Stimulated activated CD4-positive, alpha-beta T cell treated with anti-CD3 and anti-CD28 coated beads, Interleukin-2, amount 100 ng/mL, for 4 hours (primary cell): ENCODE results near the gene CASD1.

Experiments
- DNase-seq: peaks from one replicate; pipeline ENCODE4 v3.0.0-alpha.2; 2020; ENCODE audit warnings: low read depth

CASD1 gene

GRCh38 chr7:94512735-94513564, 3.3 kb downstream of the CASD1 start:
- DNase-seq, result no peak

GRCh38 chr7:94513565-94513860, 3.9 kb downstream of the CASD1 start:
- DNase-seq, result no peak

- DNase-seq, result no peak
Measured at GRCh38 chr7:94514140-94514889, 4.7 kb downstream of the CASD1 start.

DNA sequence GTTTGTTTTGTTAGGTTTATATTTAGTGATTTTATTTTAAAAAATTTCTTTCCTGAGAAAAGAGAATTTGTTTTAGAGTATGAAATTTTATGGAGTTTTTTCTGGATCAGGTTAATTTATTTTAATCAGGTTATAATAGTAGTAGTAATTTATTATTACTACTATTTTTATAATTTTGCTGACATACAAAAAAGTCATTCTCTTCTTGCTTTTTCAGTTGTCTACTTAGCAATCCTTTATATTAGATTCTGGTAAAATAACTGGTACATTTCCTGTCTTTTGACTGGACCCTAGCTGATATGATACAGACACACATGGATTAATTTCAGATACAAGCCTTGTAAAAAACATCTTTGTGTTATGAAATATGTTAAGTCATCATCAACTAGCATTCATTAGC, 5.3 kb downstream of the CASD1 start:
- no peak for DNase-seq

DNA sequence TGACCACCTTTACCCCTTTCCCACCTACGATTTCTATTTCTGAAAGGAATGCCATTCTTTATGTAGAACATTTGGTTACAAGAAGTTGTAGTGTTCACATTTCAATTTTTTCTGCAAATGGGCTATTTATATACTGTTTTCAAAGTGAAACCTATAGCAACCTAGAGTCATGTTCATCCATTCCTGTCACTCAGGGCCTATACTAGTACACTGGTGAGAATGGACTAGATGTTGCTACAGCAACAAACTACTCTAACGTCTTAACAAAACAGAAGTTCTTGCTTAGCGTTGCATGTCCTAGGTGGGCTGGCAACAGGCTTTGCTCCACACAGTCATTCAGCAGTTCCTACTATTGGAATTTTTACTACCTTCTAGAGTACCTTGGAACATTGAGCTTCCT, 16.3 kb downstream of the CASD1 start:
- DNase-seq, result no peak

GRCh38 chr7:94529516-94529915, 19.9 kb downstream of the CASD1 start:
- DNase-seq, result no peak

DNA sequence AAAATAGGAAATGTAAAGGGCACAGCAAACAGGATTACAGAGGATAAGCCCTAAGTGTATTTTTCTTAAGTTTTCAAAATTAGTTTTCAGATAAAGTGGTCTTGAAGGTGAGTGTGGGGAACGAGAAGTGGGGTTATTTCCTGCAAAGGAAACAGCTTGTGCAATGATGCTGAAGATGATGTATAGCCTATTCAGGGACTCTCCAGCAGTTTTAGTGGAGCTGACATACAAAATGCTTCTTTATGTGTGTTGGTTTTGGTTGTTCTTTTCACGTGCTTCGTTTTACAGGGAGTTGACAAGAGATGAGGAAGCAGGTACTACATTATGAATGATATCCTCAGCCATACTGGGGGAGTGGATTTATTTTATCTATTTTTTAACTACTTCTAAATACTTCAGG, 20.5 kb downstream of the CASD1 start:
- no peak for DNase-seq

DNA sequence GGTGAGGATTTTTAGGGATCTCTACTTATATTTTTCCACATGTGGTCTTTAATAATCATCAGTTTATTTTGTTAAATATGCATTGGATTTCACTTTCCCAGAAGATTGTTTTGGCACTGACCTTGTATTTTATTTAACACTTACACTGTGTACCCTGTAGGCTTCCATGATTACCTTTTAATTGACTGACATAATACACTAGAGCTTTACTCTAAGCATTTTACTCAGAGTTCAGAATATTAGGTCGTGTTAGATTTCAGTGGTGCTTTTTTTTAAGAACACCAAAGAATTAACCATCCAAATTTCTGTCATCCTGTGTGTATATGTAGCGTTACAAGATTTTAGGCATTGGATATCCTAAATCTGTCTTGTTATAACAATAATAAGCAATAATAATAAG, 23.1 kb downstream of the CASD1 start:
- no peak for DNase-seq

DNA sequence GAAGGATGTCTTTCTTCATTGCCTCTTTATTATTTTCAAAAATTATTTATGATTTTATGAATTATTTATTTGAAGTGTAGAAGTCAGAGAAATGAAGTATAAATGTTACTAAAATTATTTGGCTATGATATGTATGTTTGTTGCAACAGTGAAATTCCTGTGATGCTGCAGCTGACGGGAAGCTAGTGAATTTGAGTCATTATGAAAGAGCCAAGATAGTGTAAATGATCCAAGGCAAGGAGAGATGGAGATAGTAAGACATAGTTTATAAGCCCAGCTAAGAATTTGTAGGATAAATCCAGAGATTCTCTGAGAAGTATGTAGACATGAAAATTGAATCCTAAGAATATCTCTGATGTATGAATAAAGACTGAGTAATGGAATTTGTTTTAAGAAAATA, 30.8 kb downstream of the CASD1 start:
- DNase-seq, result no peak

- DNase-seq, result no peak
Measured at GRCh38 chr7:94547126-94547525, 37.5 kb downstream of the CASD1 start.

DNA sequence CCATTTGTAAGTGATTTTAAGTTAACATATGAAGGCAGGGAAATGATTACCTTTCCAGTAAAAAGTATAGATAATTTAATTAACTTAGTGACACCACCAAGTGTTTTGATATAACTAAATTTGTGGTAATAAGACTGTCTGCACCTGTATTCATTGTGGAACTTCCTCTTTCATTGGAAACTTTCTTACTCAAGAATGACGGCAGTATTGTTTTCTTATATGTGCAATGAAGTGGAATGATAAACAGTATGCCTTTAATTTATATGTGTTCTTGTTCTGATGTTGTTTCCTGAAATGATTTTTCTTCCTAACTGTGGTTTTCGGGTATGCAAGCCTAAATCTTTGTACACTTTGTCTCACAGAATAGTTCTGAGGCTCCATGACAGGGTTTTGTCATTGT, 46.4 kb downstream of the CASD1 start:
- no peak for DNase-seq

DNA sequence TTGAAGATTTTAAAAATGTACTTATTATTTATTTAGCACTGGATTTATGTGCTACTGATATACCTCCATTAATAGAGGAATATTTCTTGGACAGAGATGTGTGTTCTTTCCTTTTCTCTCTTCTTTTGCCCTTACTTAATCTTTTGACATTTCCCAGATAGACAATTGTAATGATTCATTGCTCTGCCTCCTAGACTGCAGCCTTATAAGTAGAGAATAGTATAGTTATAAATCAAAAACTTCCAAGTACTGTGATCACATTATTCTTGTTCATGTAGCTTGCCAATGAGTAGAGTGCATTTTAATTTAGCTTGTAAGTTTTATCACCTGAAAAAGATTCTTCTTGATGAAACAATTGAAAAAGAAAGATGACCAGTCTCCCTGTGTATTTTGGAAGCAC, 47.6 kb downstream of the CASD1 start:
- no peak for DNase-seq

DNA sequence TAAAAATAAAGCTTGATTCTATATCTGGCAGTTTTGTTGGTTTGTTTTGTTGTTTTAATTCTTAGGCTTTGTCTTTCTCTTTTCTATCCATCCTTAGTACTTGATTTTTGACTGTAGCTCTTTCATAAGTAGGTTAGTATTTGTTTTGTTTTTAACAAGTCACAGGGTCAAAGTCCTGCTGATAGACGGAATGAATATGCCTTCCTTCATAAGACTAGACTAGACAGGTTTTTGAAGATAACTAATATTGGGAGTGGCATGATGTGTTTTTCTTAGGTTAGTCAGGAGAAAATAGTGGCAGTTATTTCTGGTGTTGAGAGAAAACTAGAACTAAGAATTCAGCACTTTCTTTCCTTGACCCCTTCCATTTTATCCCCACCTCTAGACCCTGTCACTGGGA, 50.4 kb downstream of the CASD1 start:
- no peak for DNase-seq

- no peak for DNase-seq
Measured at GRCh38 chr7:94561841-94562514, 52.4 kb downstream of the CASD1 start.

DNA sequence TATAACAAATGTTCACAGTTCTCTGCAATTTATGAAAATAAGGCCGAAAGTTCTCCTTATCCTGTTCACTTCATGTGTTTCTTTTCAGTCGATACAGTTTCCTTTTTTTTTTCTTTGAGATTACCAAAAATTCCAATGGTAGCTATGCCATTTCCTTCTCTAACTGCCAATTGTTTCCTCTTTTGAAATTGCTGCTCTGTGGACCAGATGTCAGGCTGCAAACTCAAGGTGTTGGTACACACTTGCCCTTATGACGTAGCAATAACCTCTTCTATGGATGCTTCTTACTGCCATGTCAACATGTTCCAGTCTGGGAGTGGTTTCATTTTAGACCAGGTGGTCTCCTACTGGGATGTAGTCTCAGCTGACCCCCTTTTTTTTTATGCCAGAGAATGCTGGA, 52.9 kb downstream of the CASD1 start:
- no peak for DNase-seq

- DNase-seq, result no peak
Measured at GRCh38 chr7:94565247-94565894, 55.8 kb downstream of the CASD1 start.

- DNase-seq, result no peak
Measured at GRCh38 chr7:94567396-94567795, 57.8 kb downstream of the CASD1 start.

GRCh38 chr7:94571816-94572215, 62.2 kb downstream of the CASD1 start:
- DNase-seq, result no peak

DNA sequence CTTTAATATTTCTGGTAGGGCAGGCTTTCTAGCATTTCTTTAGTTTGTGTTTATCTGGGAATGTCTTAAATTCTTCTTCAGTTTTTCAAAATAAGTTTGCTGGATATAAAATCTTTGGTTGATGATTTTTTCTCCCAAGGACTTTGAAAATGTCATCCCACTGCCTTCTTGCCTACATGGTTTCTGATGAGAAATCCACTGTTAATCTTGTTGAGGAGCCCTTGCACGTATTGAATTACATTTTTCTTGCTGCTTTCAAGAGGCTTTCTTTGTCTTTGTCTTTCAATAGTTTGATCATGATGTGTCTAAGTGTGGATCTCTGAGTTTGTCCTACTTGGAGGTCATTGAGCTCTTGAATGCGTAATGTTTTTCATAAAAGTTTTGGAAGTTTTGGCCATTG, 66.0 kb downstream of the CASD1 start:
- DNase-seq, result no peak

GRCh38 chr7:94576316-94576715, 66.7 kb downstream of the CASD1 start:
- no peak for DNase-seq

GRCh38 chr7:94577357-94577756, 67.7 kb downstream of the CASD1 start:
- no peak for DNase-seq

GRCh38 chr7:94578614-94579013, 69.0 kb downstream of the CASD1 start:
- DNase-seq, result no peak

DNA sequence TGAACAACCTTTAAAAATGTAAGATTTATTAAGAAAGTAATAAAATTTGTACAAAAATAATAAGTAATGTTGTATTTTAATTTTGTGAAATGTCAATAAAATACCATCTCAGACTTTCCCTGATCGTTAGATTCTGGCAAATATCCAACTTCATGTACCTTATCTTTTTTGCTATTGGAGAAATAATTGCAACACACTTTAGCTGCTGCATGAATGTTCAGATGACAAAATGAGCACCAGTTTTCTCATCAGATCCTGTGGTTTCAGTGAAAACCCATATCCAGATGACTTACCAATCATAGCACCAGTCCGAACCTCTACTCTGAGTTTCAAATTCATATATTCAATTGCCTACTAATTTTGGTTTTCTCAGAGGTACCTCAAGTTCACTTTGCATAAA, 69.9 kb downstream of the CASD1 start:
- DNase-seq, result no peak
